ENCODE results near the gene CEP19.

DNA sequence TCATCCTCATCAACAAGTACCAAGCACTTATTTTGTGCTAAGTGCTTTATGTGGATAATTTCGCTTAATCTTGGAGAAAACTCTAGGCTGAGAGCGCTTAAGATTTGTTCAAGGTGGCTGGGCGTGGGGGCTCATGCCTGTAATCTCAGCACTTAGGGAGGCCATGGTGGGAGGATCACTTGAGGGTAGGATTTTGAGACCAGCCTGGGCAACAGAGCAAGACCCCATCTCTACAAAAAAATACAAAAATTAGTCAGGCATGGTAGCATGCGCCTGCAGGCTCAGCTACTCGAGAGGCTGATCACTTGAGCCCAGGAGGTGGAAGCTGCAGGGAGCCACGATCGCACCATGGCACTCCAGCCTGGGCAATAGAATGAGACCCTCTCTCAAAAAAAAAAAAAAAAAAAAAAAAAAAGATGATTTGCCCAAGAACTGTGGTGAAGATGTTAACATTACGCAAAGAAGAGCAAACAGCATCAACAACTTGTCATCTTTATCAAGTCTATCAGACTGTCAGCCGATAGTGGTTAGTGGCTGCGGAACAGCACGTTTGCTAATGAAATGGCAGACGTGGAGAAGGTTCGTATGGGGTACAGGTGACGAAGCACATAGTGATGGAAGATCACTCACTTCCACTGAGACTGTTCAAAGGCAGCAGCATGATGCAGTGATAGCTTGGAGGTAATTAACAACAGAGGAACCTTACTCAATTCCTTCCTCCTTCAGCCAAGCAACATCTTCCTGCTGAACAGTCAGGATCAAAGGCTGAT is 44.8 kb downstream of the CEP19 start:
- TF ChIP-seq POLR2A (IDR thresholded peaks at IDR 0.05) (no peak), POLR2AphosphoS5 (IDR thresholded peaks at IDR 0.05) (no peak)
- TF ChIP-seq, protein P1, sequence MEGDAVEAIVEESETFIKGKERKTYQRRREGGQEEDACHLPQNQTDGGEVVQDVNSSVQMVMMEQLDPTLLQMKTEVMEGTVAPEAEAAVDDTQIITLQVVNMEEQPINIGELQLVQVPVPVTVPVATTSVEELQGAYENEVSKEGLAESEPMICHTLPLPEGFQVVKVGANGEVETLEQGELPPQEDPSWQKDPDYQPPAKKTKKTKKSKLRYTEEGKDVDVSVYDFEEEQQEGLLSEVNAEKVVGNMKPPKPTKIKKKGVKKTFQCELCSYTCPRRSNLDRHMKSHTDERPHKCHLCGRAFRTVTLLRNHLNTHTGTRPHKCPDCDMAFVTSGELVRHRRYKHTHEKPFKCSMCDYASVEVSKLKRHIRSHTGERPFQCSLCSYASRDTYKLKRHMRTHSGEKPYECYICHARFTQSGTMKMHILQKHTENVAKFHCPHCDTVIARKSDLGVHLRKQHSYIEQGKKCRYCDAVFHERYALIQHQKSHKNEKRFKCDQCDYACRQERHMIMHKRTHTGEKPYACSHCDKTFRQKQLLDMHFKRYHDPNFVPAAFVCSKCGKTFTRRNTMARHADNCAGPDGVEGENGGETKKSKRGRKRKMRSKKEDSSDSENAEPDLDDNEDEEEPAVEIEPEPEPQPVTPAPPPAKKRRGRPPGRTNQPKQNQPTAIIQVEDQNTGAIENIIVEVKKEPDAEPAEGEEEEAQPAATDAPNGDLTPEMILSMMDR (IDR thresholded peaks at IDR 0.05) = no peak

Measured in transverse colon (tissue), 4 donors.